ENCODE data around the gene CHRNA4. TPM values are rescaled to one million over a fixed set of nuclear protein-coding genes. Genes with fewer than 3 reads are reported as not detected.

Gene CHRNA4
- total and polyA plus RNA-seq, 8 donors: under 0.01 to 0.15 TPM; not detected in 6

DNA sequence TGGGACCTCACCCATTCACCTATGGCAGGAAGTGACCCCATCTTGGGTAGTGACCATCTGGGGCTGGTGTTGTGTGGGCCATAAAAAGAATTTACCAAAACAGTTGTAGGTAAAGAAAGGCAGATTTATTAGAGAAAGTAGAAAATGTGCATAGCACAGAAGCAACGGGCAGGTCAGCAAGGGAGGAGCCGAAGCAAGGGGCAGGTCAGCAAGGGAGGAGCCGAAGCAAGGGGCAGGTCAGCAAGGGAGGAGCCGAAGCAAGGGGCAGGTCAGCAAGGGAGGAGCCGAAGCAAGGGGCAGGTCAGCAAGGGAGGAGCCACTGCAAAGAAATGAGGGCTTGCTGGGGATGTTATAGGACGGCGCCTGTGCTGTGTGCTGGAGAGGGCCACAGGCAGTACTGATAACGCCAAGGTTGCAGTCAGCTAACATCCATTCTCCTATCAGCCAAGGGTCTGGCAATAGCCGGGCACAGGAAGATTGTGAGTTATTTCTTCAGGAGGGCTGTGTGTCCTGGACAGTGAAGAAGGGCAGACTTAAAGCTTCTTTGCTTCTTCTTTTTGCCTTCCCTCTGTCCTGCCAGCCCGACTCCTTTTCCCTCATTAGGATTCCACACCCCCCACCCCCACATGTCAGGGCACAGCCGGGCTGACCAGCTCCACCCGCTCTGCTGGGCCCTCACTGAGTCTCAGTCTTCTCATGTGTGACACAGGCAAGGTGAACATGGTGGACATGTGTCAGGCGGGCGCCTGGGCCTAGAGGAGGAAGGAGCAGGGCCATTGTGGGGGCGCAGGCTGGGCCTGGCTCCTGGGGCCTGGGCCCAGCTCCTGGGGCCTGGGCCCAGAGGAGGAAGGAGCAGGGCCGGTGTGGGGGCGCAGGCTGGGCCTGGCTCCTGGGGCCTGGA lies 31.6 kb upstream of the CHRNA4 start:
- intact Hi-C loops (cut with DNase I; ENCODE audit: low total_unique reads): no loop called here
- 82 to 89% (median 86%) methylated on average over 16 to 17 of the region's 17 CpGs for WGBS, 5 donors

DNA sequence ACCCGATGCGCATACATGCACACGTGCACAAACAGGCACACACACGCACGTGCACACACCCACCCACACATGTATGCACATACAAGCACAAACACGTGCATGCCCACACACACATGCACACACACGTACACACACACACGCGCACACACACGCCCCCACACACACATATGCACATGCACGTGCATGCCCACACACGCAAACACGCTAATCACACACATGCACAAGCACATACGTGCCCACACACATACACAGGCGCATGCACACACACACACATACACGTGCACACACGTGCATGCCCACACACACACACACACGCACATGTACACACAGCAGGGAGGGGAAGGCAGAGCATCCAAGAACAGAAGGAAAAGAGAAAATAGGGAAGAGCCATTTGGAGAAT lies 26.8 kb upstream of the CHRNA4 start:
- Histone ChIP-seq H3K36me3 (no peaks in the 10 kb centered on the region), H3K27me3 (peaks cover 0 to 34% (median 15%) of the 10 kb centered on the region in 3 donors), H3K4me3 (no peak overlapping the region), H3K4me1 (no peaks in the 10 kb centered on the region), H3K9me3 (peaks cover 6 to 44% (median 31%) of the 10 kb centered on the region in 4 donors), H3K27ac (no peak overlapping the region)
- WGBS, 5 donors: 76 to 96% (median 88%) methylated on average over 18 of the region's 18 CpGs
- intact Hi-C loops (cut with DNase I; ENCODE audit: low total_unique reads): no loop called here
- DNase-seq: no peak
- TF ChIP-seq POLR2A (IDR thresholded peaks at IDR 0.05) (no peak), POLR2AphosphoS5 (IDR thresholded peaks at IDR 0.05) (no peak), EP300 (IDR thresholded peaks at IDR 0.05) (no peak)
- TF ChIP-seq, protein P1, sequence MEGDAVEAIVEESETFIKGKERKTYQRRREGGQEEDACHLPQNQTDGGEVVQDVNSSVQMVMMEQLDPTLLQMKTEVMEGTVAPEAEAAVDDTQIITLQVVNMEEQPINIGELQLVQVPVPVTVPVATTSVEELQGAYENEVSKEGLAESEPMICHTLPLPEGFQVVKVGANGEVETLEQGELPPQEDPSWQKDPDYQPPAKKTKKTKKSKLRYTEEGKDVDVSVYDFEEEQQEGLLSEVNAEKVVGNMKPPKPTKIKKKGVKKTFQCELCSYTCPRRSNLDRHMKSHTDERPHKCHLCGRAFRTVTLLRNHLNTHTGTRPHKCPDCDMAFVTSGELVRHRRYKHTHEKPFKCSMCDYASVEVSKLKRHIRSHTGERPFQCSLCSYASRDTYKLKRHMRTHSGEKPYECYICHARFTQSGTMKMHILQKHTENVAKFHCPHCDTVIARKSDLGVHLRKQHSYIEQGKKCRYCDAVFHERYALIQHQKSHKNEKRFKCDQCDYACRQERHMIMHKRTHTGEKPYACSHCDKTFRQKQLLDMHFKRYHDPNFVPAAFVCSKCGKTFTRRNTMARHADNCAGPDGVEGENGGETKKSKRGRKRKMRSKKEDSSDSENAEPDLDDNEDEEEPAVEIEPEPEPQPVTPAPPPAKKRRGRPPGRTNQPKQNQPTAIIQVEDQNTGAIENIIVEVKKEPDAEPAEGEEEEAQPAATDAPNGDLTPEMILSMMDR (IDR thresholded peaks at IDR 0.05): no peak

More for the DNA sequence above, 31.6 kb upstream of the CHRNA4 start:
- no peak for DNase-seq
- Histone ChIP-seq H3K27me3 (peaks cover 0 to 63% (median 18%) of the 10 kb centered on the region in 3 donors), H3K4me3 (no peak overlapping the region), H3K4me1 (peaks cover 0 to 10% (median 4%) of the 10 kb centered on the region in 4 donors), H3K9me3 (peaks cover 0 to 24% (median 14%) of the 10 kb centered on the region in 4 donors), H3K27ac (no peak overlapping the region), H3K36me3 (no peaks in the 10 kb centered on the region)
- TF ChIP-seq POLR2A (IDR thresholded peaks at IDR 0.05) (no peak), POLR2AphosphoS5 (IDR thresholded peaks at IDR 0.05) (no peak), EP300 (IDR thresholded peaks at IDR 0.05) (no peak)
- TF ChIP-seq, protein P1 (IDR thresholded peaks at IDR 0.05): no peak

DNA sequence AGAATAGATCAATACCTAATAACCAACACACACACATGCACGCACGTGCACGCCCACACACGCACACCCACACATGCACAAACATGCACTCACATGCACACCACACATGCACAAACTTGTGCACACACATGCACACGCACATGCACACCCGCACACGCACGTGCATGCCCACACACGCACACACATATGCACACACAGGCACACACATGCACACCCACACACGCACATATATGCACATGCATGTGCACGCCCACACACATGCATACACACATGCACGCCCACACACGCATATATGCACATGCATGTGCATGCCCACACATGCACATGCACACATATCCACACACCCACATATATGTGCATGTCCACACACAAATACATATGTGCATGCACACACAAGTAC lies 26.2 kb upstream of the CHRNA4 start:
- intact Hi-C loops (cut with DNase I; ENCODE audit: low total_unique reads): no loop called here
- WGBS, 5 donors: 81 to 96% (median 94%) methylated on average over 13 of the region's 13 CpGs
- Histone ChIP-seq H3K36me3 (no peaks in the 10 kb centered on the region), H3K9me3 (peaks cover 6 to 44% (median 31%) of the 10 kb centered on the region in 4 donors), H3K4me1 (no peaks in the 10 kb centered on the region), H3K4me3 (no peak overlapping the region), H3K27ac (no peak overlapping the region), H3K27me3 (peaks cover 2 to 34% (median 20%) of the 10 kb centered on the region in 3 donors)
- no peak for DNase-seq
- TF ChIP-seq, protein P1 (IDR thresholded peaks at IDR 0.05): no peak
- TF ChIP-seq POLR2A (IDR thresholded peaks at IDR 0.05) (no peak), POLR2AphosphoS5 (IDR thresholded peaks at IDR 0.05) (no peak), EP300 (IDR thresholded peaks at IDR 0.05) (no peak)

DNA sequence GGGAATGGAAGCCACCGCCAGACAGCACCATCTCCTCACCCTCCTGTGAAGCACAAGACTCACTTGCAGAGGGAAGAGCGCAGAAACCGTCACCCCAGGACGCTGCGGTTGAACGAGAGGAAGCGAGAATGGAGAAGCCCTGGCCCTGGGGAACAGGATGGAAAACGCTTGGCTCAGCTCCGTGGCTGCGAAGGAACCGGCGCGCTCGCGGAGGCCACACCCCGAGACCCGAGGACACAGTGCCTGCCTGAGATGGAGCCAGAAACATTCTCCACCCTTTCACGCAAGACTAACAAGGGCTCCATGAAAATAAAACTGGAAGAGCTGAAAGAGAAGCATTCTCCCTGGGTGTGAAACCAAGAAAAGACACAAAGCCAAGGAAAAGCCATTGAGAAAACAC lies 25.3 kb upstream of the CHRNA4 start:
- Histone ChIP-seq H3K36me3 (no peaks in the 10 kb centered on the region), H3K9me3 (peaks cover 6 to 39% (median 28%) of the 10 kb centered on the region in 4 donors), H3K27me3 (peaks cover 4 to 34% (median 21%) of the 10 kb centered on the region in 3 donors), H3K4me1 (peaks cover 0 to 5% (median 0%) of the 10 kb centered on the region in 4 donors), H3K4me3 (no peak overlapping the region), H3K27ac (no peak overlapping the region)
- intact Hi-C loops (cut with DNase I; ENCODE audit: low total_unique reads): no loop called here
- no peak for DNase-seq
- 86 to 94% (median 92%) methylated on average over 18 of the region's 18 CpGs for WGBS, 5 donors
- TF ChIP-seq POLR2A (IDR thresholded peaks at IDR 0.05) (no peak), EP300 (IDR thresholded peaks at IDR 0.05) (no peak)
